ENCODE measurements around the gene ZSCAN10.
"Not testable (repeated sequence)": the region's sequence is repeated elsewhere in the genome, so short reads cannot be mapped to it uniquely, and the experiment has no call there.

The ZSCAN10 gene

DNA sequence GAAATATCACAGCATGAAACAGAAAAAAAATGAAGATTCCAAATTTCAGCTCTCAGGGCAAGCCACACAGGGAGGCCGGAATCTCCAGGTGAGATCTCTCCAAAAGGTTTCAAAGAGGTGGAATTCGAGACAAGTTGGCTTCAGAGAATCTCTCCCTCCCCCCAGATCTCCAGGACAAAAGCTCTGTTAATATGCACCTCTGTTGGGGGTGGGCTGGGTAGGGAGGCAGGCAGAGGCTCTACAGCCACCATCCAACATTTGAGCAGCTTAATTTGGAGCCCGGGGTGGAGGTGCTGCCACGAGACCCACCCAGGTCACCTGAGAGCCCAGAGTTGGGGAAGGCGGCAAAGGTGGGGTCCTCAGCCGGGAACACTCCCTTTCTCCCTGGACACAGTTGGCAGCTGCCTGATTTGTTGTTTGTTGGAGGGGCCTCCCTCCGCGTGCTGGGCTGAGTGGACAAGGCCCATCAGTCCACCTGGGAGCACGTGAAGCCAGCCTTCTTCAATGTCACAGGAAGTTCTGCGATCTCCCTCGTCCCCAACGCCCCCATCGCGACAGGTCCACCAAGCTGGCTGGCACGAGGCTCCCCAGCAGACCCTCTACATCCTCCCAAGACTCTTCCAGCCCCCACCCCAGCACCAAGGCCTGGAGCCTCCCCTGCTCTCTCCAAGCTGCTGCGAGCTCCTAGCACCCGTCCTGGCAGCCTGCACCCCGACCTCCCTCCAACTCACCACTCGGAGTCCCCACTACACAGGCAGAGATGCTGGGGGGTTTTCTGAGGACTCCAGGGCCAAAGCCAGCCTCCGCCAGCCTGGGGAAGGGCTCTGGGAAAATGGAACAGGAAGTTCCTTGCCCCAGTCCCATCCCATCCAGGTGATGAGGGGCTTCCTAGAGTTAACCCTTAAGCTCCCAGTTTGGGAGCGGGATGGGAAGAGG lies at the start of gene ZSCAN10:
Gene ZSCAN10 (minus strand): TSS at position 836 of the 936 bp plus-strand sequence. CDS start 6,357 bp downstream, outside the sequence.
- DNase-seq (ENCODE audit: low read depth in 1 of 2, low spot score in 1 of 2) = no peak

GRCh38 chr16:3148256-3149192 lies 49.4 kb upstream of the ZSCAN10 start:
- no peak for DNase-seq (ENCODE audit: low read depth in 1 of 2, low spot score in 1 of 2)

- DNase-seq (ENCODE audit: low read depth in 1 of 2, low spot score in 1 of 2) = no peak
Observed at GRCh38 chr16:3147757-3148104, 48.6 kb upstream of the ZSCAN10 start.

DNA sequence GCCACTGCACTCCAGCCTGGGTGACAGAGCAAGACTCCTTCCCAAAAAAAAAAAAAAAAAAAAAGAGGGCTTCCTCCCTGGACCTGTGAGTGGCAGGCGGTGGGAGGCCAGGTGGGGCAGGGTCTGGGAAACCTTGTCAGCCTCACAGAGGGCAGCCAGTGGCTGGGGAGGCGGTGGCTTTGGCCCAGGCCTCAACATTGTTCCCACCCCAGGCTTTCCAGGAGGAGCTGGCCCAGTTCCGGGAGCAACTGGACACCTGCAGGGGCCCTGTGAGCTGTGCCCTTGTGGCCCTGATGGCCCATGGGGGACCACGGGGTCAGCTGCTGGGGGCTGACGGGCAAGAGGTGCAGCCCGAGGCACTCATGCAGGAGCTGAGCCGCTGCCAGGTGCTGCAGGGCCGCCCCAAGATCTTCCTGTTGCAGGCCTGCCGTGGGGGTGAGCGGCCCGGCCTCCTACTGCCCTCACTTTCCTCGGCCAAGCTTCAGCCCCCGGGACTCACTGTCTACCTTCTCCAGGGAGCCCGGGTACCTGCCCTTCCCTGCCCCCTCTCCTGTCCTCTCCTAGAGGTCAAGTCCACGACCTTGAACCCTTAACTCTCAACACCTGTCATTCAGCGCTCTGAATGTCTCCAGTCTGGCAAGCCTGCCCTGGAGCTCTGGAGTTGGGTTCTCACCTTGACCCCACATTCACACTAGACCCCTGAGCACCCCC lies 48.1 kb upstream of the ZSCAN10 start:
- no peak for DNase-seq (ENCODE audit: low read depth in 1 of 2, low spot score in 1 of 2)

DNA sequence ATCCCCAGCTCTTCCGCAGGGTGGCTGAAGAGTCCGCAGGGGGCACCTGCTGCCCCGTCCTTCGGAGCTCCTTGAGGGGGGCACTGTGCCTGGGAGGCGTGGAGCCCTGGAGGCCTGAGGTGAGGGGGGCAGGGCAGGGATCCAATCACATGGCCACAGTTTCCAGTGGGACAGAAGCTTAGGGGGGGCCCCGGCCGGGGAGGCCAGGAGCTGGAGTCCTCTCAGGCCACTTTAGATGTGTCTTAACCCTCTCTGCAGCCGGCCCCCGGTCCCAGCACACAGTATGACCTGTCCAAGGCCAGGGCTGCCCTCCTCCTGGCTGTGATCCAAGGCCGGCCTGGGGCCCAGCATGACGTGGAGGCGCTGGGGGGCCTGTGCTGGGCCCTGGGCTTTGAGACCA lies 46.6 kb upstream of the ZSCAN10 start:
- no peak for DNase-seq (ENCODE audit: low read depth in 1 of 2, low spot score in 1 of 2)

DNA sequence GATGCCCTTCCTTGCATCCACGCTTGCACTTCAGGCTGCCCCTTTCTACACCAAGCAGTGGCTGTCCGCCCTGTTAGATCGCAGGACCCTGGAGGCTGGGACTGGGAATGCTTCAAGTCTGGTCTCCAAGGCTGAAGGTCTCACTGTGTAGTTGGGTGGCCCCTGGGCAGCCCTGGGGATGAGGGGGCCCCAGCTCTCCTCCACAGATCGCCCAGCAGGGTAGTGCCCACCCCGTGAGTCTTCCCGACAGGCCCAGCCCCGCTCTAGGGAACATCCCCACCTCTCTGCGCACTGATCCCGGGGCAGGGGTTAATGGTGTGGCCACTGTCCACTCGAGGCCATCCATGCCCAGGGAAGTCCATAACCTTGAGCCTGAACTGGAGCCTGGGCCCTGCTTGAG lies 46.1 kb upstream of the ZSCAN10 start:
- DNase-seq (ENCODE audit: low read depth in 1 of 2, low spot score in 1 of 2) = no peak

DNA sequence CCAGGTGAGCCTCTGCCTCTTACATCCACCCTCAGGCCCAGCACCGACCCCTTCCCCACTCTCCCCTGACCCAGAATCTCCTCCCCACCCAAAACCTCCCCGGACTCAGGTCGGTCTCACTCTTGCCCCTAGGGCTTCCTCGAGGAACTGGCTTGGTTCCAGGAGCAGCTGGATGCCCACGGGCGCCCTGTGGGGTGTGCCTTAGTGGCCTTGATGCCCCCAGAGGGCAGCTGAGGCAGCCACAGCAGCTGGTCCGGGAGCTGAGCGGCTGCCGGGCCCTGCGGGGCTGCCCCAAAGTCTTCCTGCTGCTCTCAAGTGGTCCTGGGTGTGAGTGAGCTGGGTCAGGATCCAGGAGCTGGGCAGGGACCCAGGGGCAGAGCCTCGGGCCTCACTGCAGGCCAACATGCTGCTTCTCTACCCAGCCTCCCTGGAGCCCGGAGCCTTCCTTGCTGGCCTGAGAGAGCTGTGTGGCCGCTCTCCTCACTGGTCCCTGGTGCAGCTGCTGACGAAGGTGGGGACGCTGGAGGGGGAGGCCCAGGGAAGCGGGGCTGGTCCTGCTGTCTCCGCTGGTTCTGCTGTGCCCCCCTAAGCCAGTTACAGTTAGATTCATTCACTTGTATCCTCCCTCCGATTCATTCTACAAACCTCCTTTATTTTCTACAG lies 45.4 kb upstream of the ZSCAN10 start:
- no peak for DNase-seq (ENCODE audit: low read depth in 1 of 2, low spot score in 1 of 2)

- no peak for DNase-seq (ENCODE audit: low read depth in 1 of 2, low spot score in 1 of 2)
Observed at GRCh38 chr16:3143598-3144320, 44.7 kb upstream of the ZSCAN10 start.

DNA sequence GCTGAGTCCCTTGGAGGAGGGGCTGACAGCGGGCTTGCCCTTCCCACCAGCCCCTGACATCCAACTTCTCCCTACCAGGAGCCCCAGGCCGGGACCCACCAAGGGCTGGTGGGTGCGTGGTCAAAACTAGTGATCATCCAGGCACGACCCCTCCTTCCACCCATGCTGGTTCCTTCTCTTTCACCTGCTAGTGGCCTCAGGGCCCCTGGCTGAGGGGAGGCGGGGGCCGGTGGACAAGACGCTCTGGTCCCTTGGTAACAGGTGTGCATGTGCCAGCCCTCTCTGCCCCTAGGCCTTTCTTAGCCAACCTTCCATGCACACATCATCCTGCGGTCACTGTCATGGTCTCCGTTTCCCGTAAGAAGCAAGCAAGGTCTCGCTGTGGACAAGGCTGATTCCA lies 44.1 kb upstream of the ZSCAN10 start:
- DNase-seq (ENCODE audit: low read depth in 1 of 2, low spot score in 1 of 2) = no peak

GRCh38 chr16:3142770-3143169 lies 43.7 kb upstream of the ZSCAN10 start:
- no peak for DNase-seq (ENCODE audit: low read depth in 1 of 2, low spot score in 1 of 2)

GRCh38 chr16:3142327-3142726 lies 43.2 kb upstream of the ZSCAN10 start:
- no peak for DNase-seq (ENCODE audit: low read depth in 1 of 2, low spot score in 1 of 2)

DNA sequence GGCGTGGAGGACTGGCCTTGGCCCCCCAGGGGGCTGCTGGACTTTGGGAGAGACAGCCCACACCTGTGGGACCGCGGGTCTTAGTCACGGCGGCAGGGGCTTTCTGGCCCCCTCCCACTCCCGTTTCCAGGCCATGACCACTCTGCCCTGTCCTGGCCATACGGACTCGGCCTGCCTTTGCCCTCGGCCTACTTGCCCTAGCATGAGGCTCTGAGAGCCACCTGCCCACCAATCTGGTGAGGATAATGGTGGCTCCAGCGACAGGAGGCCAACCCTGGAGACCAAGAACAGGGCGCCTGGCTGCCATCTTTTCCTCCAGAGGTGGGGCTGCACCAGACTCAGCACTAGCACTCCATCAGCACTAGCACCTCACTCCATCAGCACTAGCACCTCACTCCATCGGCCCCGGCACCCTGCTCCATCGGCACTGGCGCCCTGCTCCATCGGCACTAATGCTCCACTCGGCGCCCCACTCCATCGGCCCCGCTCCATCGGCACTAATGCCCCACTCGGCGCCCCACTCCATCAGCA lies 42.8 kb upstream of the ZSCAN10 start:
- DNase-seq (ENCODE audit: low read depth in 1 of 2, low spot score in 1 of 2) = no peak

DNA sequence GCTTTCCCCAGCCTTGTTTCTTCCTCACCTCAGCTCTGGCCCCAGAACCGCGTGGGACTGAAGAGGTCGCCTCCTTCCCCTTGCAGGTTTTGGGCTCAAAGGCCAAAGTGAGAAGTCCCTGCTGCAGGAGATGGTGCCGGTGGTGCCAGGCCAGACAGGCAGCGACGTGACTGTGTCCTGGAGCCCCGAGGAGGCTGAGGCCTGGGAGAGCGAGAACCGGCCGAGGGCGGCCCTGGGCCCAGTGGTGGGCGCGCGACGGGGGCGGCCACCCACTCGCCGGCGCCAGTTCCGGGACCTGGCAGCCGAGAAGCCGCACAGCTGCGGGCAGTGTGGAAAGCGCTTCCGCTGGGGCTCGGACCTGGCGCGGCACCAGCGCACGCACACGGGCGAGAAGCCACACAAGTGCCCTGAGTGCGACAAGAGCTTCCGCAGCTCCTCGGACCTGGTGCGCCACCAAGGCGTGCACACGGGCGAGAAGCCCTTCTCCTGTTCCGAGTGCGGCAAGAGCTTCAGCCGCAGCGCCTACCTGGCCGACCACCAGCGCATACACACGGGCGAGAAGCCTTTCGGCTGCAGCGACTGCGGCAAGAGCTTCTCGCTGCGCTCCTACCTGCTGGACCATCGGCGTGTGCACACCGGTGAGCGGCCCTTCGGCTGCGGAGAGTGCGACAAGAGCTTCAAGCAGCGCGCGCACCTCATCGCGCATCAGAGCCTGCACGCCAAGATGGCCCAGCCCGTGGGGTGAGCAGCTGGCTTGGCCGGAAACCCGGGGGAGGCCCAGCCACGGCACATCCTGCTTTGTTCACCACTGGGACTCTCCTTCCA lies 41.7 kb upstream of the ZSCAN10 start:
- no peak for DNase-seq (ENCODE audit: low read depth in 1 of 2, low spot score in 1 of 2)

- DNase-seq (ENCODE audit: low read depth in 1 of 2, low spot score in 1 of 2) = not testable (repeated sequence)
Observed at GRCh38 chr16:3139561-3139960, 40.5 kb upstream of the ZSCAN10 start.

DNA sequence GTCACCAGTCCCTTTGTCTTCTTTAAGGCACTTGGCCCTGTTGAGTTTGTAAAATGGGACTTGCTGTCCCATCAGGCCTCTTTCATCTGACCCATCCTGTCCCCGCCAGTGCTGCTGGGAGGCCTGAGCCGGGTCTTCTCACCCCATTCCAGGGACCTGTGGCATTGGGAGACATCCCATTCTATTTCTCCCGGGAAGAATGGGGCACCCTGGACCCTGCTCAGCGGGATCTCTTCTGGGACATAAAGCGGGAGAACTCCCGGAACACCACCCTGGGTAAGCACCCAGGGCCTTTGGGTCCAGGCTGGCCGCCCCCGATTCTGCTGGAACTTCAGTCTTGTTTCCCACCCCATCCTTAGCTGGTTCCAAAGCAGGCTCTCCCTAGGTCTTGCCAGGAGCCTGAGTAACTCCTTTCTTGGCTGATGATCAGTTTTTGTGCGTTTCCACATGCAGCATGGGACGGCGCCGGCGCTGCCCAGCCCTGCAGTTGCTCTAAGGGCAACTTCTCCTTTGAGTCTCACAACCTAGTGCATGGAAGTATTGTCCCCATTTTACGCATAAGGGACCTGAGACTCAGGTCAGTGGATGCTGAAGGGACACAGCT lies 39.8 kb upstream of the ZSCAN10 start:
- no peak for DNase-seq (ENCODE audit: low read depth in 1 of 2, low spot score in 1 of 2)

- no peak for DNase-seq (ENCODE audit: low read depth in 1 of 2, low spot score in 1 of 2)
Observed at GRCh38 chr16:3138342-3138741, 39.2 kb upstream of the ZSCAN10 start.

DNA sequence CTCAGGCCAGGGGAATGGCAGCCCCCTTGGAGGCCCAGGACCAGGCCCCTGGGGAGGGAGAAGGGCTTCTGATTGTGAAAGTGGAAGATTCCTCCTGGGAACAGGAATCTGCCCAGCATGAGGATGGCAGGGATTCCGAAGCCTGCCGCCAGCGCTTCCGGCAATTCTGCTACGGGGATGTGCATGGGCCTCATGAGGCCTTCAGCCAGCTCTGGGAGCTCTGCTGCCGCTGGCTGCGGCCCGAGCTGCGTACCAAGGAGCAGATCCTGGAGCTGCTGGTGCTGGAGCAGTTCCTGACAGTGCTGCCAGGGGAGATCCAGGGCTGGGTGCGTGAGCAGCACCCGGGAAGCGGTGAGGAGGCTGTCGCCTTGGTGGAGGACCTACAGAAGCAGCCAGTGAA lies 38.2 kb upstream of the ZSCAN10 start:
- no peak for DNase-seq (ENCODE audit: low read depth in 1 of 2, low spot score in 1 of 2)

- DNase-seq (ENCODE audit: low read depth in 1 of 2, low spot score in 1 of 2) = no peak
Observed at GRCh38 chr16:3135126-3135715, 36.1 kb upstream of the ZSCAN10 start.

All from stimulated activated CD4-positive, alpha-beta T cell treated with anti-CD3 and anti-CD28 coated beads, Interleukin-15, amount 100 ng/mL, for 1 hour (primary cell).